Motor neuron (in vitro differentiated cells): Measurements from ENCODE around the gene EGF. TPM values are rescaled to one million over a fixed set of nuclear protein-coding genes. Genes with fewer than 3 reads are reported as not detected.
"Not testable (repeated sequence)": the region's sequence is repeated elsewhere in the genome, so short reads cannot be mapped to it uniquely, and the experiment has no call there.

Experiments used
- ATAC-seq, 8 experiments: fragments of 200-7000 bp; cut with Tn5 transposase; replicated peaks in 6 of 8; 2 replicates each; pipeline ENCODE4 v1.8.0; 2021; ENCODE audit warnings: mild to moderate bottlenecking in 8 of 8, moderate library complexity in 8 of 8
- H3K27ac ChIP-seq, 2 donors: fragments of 250-450 bp; sonication (Bioruptor Pico); 2 replicates each; pipeline ENCODE4 v1.9.0; 2021; ENCODE audit warnings: antibody characterized with exemption in 2 of 2, mild to moderate bottlenecking in 2 of 2, moderate library complexity in 1 of 2
- H3K4me1 ChIP-seq, 2 donors: fragments of 250-450 bp; sonication (Bioruptor Pico); replicated peaks in 1 of 2; 2 replicates each; pipeline ENCODE4 v1.6.1; 2021; ENCODE audit warnings: antibody characterized with exemption in 2 of 2, mild to moderate bottlenecking in 2 of 2, moderate library complexity in 1 of 2
- H3K4me3 ChIP-seq, 5 donors: fragments of 250-450 bp; sonication (Bioruptor Pico); 2 replicates each; pipeline ENCODE4 v1.9.0; 2021; ENCODE audit warnings: antibody characterized with exemption in 5 of 5, mild to moderate bottlenecking in 5 of 5, moderate library complexity in 4 of 5
- WGBS, 10 experiments: fragments of 450-650 bp; shearing (Covaris generic); methylation state at CpG; one replicate each; pipeline ENCODE4 v1.0.0; 2022; 5-methylcytosine and 5-hydroxymethylcytosine counted together
- in situ Hi-C, 9 experiments: fragments of 400-800 bp; cut with MboI; loops; one replicate each; pipeline ENCODE4 v1.15.0; 2021; ENCODE audit warnings: low sequenced_read_pairs in 9 of 9, low pct_unique_long_range_greater_than_20kb in 2 of 9; ENCODE audit not compliant: unreplicated experiment in 9 of 9
- total RNA-seq, 8 experiments: library from RNA; unstranded; fragments of 300-600 nt; gene quantifications; 2 replicates each; pipeline versions ENCODE4 v1.2.3 to v1.2.4, GENCODE V29; 2022

The EGF gene
- total RNA-seq: 1 to 10 TPM; 2.0 to 9.3 (median 3.6) TPM

- in situ Hi-C loops: no loop called here
- peak; percentile 79 to 91 (median 87) for ATAC-seq
- WGBS, 10 experiments: 0 to 85% (median 54%) methylated on average over 1 to 8 of the region's 9 CpGs
- Histone ChIP-seq H3K4me1 (peaks cover 4 to 43% of the 10 kb centered on the region in 2 donors), H3K27ac (peak within 1 kb of the TSS; percentile 61 to 86), H3K4me3 (peak within 1 kb of the TSS in 3 of 5 donors; percentile 1 to 6 (median 4))
These were observed at the start of gene EGF for GRCh38 chr4:109912706-109913595. Gene EGF, plus strand, starts transcription at chr4:109912883. Its CDS starts 453 bp downstream, at chr4:109913336.

GRCh38 chr4:109864134-109864533 lies 48.5 kb upstream of the EGF start:
- no peaks in the 10 kb centered on the region for H3K4me1 ChIP-seq
- no peak overlapping the region for H3K27ac ChIP-seq
- no peak for ATAC-seq
- in situ Hi-C loops: no loop called here
- no peak overlapping the region for H3K4me3 ChIP-seq

GRCh38 chr4:109870061-109870460 lies 42.6 kb upstream of the EGF start:
- 10 to 100% (median 66%) methylated on average over 1 to 4 of the region's 5 CpGs; no CpG with 5 or more reads in 2 of the 10 experiments for WGBS, 10 experiments
- no peak for ATAC-seq
- H3K4me3 ChIP-seq: no peak overlapping the region
- H3K27ac ChIP-seq: no peak overlapping the region
- in situ Hi-C loops: no loop called here
- no peaks in the 10 kb centered on the region for H3K4me1 ChIP-seq

GRCh38 chr4:109872065-109872464 lies 40.6 kb upstream of the EGF start:
- Histone ChIP-seq H3K4me3 (no peak overlapping the region), H3K27ac (no peak overlapping the region), H3K4me1 (no peaks in the 10 kb centered on the region)
- WGBS, 10 experiments: 60 to 100% (median 100%) methylated on average over 1 to 2 of the region's 2 CpGs; no CpG with 5 or more reads in 1 of the 10 experiments
- no peak for ATAC-seq
- in situ Hi-C loops: no loop called here

GRCh38 chr4:109872950-109873656 lies 39.6 kb upstream of the EGF start:
- Histone ChIP-seq H3K4me1 (no peaks in the 10 kb centered on the region), H3K4me3 (no peak overlapping the region), H3K27ac (no peak overlapping the region)
- WGBS, 10 experiments: 70 to 100% (median 100%) methylated on average over 1 to 4 of the region's 6 CpGs; no CpG with 5 or more reads in 2 of the 10 experiments
- no peak for ATAC-seq
- in situ Hi-C loops: no loop called here

- H3K4me3 ChIP-seq: no peak overlapping the region
- no peak overlapping the region for H3K27ac ChIP-seq
- H3K4me1 ChIP-seq: no peaks in the 10 kb centered on the region
- WGBS, 10 experiments: 20 to 80% (median 57%) methylated on average over 2 to 10 of the region's 11 CpGs; no CpG with 5 or more reads in 1 of the 10 experiments
- in situ Hi-C loops: no loop called here
- ATAC-seq: peak in 5 of 8 experiments; percentile 18 to 78 (median 45)
These were observed 38.7 kb upstream of the EGF start for GRCh38 chr4:109873791-109874514.

- Histone ChIP-seq H3K4me1 (no peaks in the 10 kb centered on the region), H3K27ac (no peak overlapping the region), H3K4me3 (no peak overlapping the region)
- no peak for ATAC-seq
- in situ Hi-C loops: no loop called here
- WGBS, 10 experiments: 63 to 88% (median 80%) methylated on average over 1 of the region's 1 CpG; no CpG with 5 or more reads in 5 of the 10 experiments
These were observed 37.6 kb upstream of the EGF start for GRCh38 chr4:109875106-109875505.

- 100% methylated on average over 1 of the region's 2 CpGs; no CpG with 5 or more reads in 9 of the 10 experiments for WGBS, 10 experiments
- ATAC-seq, H3K4me1 ChIP-seq, H3K4me3 ChIP-seq, in situ Hi-C loops, H3K27ac ChIP-seq: not testable (repeated sequence)
These were observed 37.1 kb upstream of the EGF start for GRCh38 chr4:109875553-109875952.

GRCh38 chr4:109876634-109877265 lies 35.9 kb upstream of the EGF start:
- no peak for ATAC-seq
- 46 to 100% (median 94%) methylated on average over 1 to 2 of the region's 2 CpGs; no CpG with 5 or more reads in 2 of the 10 experiments for WGBS, 10 experiments
- Histone ChIP-seq H3K27ac (no peak overlapping the region), H3K4me3 (no peak overlapping the region), H3K4me1 (no peaks in the 10 kb centered on the region)
- in situ Hi-C loops: no loop called here

GRCh38 chr4:109877400-109877799 lies 35.3 kb upstream of the EGF start:
- 10 to 90% (median 36%) methylated on average over 1 to 3 of the region's 3 CpGs; no CpG with 5 or more reads in 3 of the 10 experiments for WGBS, 10 experiments
- in situ Hi-C loops: no loop called here
- H3K4me3 ChIP-seq: no peak overlapping the region
- no peak for ATAC-seq
- no peak overlapping the region for H3K27ac ChIP-seq
- H3K4me1 ChIP-seq: no peaks in the 10 kb centered on the region

GRCh38 chr4:109878355-109878754 lies 34.3 kb upstream of the EGF start:
- 40 to 100% (median 81%) methylated on average over 1 to 2 of the region's 2 CpGs; no CpG with 5 or more reads in 3 of the 10 experiments for WGBS, 10 experiments
- H3K4me3 ChIP-seq: no peak overlapping the region
- no peaks in the 10 kb centered on the region for H3K4me1 ChIP-seq
- in situ Hi-C loops: no loop called here
- no peak overlapping the region for H3K27ac ChIP-seq
- ATAC-seq: no peak

GRCh38 chr4:109879081-109879480 lies 33.6 kb upstream of the EGF start:
- Histone ChIP-seq H3K27ac (no peak overlapping the region), H3K4me1 (no peaks in the 10 kb centered on the region), H3K4me3 (no peak overlapping the region)
- 8 to 96% (median 63%) methylated on average over 2 to 10 of the region's 12 CpGs; no CpG with 5 or more reads in 3 of the 10 experiments for WGBS, 10 experiments
- ATAC-seq: no peak
- in situ Hi-C loops: no loop called here
